ENCODE data around the gene B4GALT7. TPM values are rescaled to one million over a fixed set of nuclear protein-coding genes. Genes with fewer than 3 reads are reported as not detected.

Gene B4GALT7
- total RNA-seq, 3 donors from 2014 or later: 35.5 to 40.5 (median 37.0) TPM

DNA sequence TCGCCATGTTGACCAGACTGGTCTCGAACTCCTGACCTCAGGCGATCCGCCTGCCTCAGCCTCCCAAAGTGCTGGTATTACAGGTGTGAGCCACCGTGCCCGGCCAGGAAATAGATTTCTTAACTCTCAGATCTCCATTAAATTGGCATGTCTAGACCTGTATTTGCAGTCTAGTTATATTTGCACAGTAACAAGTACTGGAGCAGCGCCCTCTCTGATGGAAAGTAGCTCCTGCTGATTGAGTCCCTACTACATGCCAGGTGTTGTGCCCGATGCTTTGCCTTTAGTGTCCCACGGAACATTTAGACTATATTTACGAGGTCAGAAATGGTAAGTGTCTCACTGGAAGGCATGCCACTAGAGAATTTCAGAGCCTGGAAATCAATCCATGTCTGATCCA is 23.8 kb upstream of the B4GALT7 start:
- DNase-seq (no peak), ATAC-seq (no peak)
- Mint-ChIP-seq H3K4me3 (no peak overlapping the region), H3K9me3 (no peaks in the 10 kb centered on the region), H3K4me1 (ENCODE audit: low read depth) (no peaks in the 10 kb centered on the region), H3K27me3 (ENCODE audit: low read depth) (peaks cover 3% of the 10 kb centered on the region), H3K36me3 (ENCODE audit: insufficient read depth) (no peaks in the 10 kb centered on the region)

DNA sequence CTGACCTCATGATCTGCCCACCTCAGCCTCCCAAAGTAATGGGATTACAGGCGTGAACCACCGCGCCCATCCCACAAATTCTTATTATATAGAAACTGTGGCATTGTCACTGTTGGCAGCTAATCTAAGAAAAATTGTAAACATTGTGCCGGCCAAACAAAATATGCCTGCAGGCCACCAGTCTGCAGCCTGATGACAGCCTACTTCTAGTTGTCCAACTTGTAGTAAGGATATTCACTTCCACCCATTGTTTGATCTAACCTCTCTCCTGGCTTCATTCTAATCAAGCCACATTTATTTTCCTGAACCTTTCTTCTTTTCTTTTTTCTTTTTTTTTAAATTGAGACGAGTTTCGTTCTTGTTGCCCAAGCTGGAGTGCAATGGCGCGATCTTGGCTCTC is 21.6 kb upstream of the B4GALT7 start:
- no peak for DNase-seq
- no peaks in the 10 kb centered on the region for H3K36me3 Mint-ChIP-seq (ENCODE audit: insufficient read depth)
- no peak for ATAC-seq
- peaks cover 3% of the 10 kb centered on the region for H3K27me3 Mint-ChIP-seq (ENCODE audit: low read depth)
- no peaks in the 10 kb centered on the region for H3K9me3 Mint-ChIP-seq
- no peak overlapping the region for H3K4me3 Mint-ChIP-seq
- no peaks in the 10 kb centered on the region for H3K4me1 Mint-ChIP-seq (ENCODE audit: low read depth)

- Mint-ChIP-seq H3K4me3 (no peak overlapping the region), H3K27me3 (ENCODE audit: low read depth) (peaks cover 31% of the 10 kb centered on the region), H3K4me1 (ENCODE audit: low read depth) (peaks cover 10% of the 10 kb centered on the region), H3K36me3 (ENCODE audit: insufficient read depth) (peaks cover 5% of the 10 kb centered on the region), H3K9me3 (no peaks in the 10 kb centered on the region)
- ATAC-seq: peak in 1 of 2 donors; percentile 15
- no peak for DNase-seq
These were observed 11.5 kb upstream of the B4GALT7 start for GRCh38 chr5:177588413-177588909.

DNA sequence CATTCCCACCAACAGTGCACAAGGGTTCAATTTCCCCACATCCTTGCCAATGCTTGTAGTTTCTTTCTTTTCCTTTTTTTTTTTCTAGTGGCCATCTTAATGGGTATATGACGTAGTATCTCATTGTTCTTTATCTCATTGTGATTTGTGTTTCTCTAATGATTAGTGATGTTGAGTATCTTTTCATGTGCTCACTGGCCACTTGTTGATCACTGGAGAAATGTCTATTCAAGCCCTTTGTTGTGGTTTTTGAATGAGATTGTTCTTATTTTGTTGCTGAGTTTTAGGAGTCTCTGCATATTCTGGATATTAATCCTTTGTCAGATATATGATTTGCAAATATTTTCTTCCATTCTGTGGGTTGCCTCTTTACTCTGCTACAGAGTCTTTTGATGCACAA is 9.5 kb upstream of the B4GALT7 start:
- Mint-ChIP-seq H3K4me1 (ENCODE audit: low read depth) (peaks cover 16% of the 10 kb centered on the region), H3K36me3 (ENCODE audit: insufficient read depth) (peaks cover 18% of the 10 kb centered on the region), H3K4me3 (no peak overlapping the region), H3K27me3 (ENCODE audit: low read depth) (peaks cover 22% of the 10 kb centered on the region), H3K9me3 (no peaks in the 10 kb centered on the region)
- no peak for ATAC-seq
- no peak for DNase-seq

DNA sequence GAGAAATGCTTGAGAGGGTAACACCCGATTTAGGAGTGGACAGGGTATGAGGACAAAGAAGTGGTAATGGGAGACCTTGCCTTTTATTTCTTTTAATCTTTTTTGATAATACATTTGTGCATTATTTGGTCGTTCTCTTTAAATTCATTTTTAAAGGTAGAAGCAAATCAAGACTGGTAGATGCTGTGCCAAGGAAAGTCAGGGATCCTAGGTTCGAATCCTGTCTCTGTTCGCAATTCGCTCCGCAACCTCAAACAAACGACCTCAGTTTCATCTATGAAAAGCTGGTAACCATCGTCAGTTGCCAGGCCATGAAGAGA is 8.3 kb upstream of the B4GALT7 start:
- H3K36me3 Mint-ChIP-seq (ENCODE audit: insufficient read depth): peaks cover 24% of the 10 kb centered on the region
- no peaks in the 10 kb centered on the region for H3K9me3 Mint-ChIP-seq
- no peak for DNase-seq
- H3K4me1 Mint-ChIP-seq (ENCODE audit: low read depth): peaks cover 16% of the 10 kb centered on the region
- peaks cover 18% of the 10 kb centered on the region for H3K27me3 Mint-ChIP-seq (ENCODE audit: low read depth)
- no peak for ATAC-seq
- peak overlapping the region; percentile 100 for H3K4me3 Mint-ChIP-seq

DNA sequence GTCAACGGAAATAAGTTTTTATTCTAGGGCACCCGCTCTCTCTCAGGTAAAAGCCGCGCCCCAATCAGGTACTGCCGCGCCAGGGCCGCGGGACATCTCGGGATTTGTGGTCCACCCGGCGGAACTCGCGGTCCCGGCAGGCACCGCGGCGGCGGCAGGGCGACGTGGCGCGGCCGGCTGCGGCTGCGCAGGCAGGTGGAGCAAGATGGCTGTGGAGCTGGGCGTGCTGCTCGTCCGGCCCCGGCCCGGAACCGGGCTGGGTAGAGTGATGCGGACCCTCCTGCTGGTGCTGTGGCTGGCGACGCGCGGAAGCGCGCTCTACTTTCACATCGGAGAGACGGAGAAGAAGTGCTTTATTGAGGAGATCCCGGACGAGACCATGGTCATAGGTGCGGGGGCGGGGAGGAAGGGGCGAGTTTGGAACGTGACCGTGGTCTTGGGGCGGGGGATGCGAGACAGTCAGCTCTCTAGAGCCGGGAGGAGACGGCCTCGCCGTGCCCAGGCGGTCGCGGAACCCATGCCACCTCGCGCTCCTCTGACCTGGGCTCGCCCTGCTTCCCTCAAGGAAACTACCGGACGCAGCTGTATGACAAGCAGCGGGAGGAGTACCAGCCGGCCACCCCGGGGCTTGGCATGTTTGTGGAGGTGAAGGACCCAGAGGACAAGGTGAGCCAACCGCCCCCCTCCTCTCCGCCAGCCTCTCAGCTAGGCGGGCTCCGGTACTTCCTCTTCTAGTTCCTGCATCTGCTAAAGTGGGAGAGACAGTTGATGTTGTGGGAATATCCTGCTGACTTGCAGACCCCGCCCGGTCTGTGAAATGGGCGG is 7.7 kb upstream of the B4GALT7 start, which contains the start of gene TMED9:
Gene TMED9, plus strand, starts transcription at position 194 of the 825 bp plus-strand sequence. Its CDS starts 12 bp downstream, at position 206.
- Mint-ChIP-seq H3K4me1 (ENCODE audit: low read depth) (peaks cover 16% of the 10 kb centered on the region), H3K4me3 (peak within 1 kb of the TSS; percentile 100), H3K27me3 (ENCODE audit: low read depth) (peaks cover 18% of the 10 kb centered on the region), H3K9me3 (no peaks in the 10 kb centered on the region), H3K36me3 (ENCODE audit: insufficient read depth) (peaks cover 26% of the 10 kb centered on the region)
- ATAC-seq (peak; percentile 98), DNase-seq (peak; percentile 85)

DNA sequence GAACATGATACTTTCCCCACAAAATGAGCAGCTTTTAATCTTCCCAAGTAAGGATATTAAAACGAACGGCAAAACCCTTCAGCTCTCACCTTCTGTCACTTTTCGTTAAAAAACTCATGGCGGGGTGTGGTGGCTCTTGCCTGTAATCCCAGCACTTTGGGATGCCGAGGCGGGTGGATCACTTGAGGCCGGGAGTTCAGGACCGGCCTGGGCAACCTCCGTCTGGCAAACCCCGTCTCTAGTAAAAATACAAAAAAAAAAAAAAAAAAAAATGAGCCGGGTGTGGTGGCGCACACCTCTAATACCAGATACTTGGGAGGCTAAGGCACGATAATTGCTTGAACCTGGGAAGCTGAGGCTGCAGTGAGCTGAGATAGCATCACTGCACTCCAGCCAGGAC is 7.0 kb upstream of the B4GALT7 start:
- peak overlapping the region; percentile 100 for H3K4me3 Mint-ChIP-seq
- ATAC-seq (no peak), DNase-seq (no peak)
- peaks cover 19% of the 10 kb centered on the region for H3K4me1 Mint-ChIP-seq (ENCODE audit: low read depth)
- peaks cover 18% of the 10 kb centered on the region for H3K27me3 Mint-ChIP-seq (ENCODE audit: low read depth)
- H3K36me3 Mint-ChIP-seq (ENCODE audit: insufficient read depth): peaks cover 28% of the 10 kb centered on the region
- no peaks in the 10 kb centered on the region for H3K9me3 Mint-ChIP-seq

DNA sequence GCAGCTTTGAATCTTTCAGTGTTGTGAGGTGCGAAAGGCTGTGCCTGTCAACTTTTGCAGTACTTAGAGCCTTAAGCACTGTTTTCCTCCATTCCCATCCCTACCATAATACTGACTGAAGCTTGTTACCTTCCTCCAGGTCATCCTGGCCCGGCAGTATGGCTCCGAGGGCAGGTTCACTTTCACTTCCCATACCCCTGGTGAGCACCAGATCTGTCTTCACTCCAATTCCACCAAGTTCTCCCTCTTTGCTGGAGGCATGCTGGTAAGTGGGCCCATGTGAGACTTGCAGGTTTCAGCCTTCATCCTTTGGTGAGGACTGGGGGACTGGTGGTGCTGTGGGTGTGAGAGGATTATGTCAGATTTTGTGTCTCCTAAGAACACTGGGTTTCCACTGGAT is 6.4 kb upstream of the B4GALT7 start:
- H3K4me3 Mint-ChIP-seq: peak overlapping the region; percentile 100

DNA sequence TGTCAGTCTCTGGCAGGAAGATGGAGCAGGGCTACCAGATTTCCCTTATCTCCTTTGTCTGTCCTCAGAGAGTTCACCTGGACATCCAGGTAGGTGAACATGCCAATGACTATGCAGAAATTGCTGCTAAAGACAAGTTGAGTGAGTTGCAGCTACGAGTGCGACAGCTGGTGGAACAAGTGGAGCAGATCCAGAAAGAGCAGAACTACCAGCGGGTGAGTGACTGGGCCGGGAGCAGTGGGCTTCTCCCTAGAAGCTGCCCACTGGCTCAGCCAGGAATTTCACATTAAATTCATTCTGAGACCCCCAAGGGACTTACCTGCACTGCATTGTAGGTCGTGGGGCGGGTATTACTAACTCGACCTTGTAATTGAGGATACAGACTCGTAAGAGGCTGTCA is 5.9 kb upstream of the B4GALT7 start:
- H3K36me3 Mint-ChIP-seq (ENCODE audit: insufficient read depth): peaks cover 28% of the 10 kb centered on the region
- DNase-seq (no peak), ATAC-seq (no peak)
- H3K9me3 Mint-ChIP-seq: no peaks in the 10 kb centered on the region
- peaks cover 26% of the 10 kb centered on the region for H3K4me1 Mint-ChIP-seq (ENCODE audit: low read depth)
- peaks cover 13% of the 10 kb centered on the region for H3K27me3 Mint-ChIP-seq (ENCODE audit: low read depth)
- peak overlapping the region; percentile 24 for H3K4me3 Mint-ChIP-seq

More for the DNA sequence above, 6.4 kb upstream of the B4GALT7 start:
- ATAC-seq (no peak), DNase-seq (no peak)
- Mint-ChIP-seq H3K4me1 (ENCODE audit: low read depth) (peaks cover 22% of the 10 kb centered on the region), H3K36me3 (ENCODE audit: insufficient read depth) (peaks cover 28% of the 10 kb centered on the region), H3K9me3 (no peaks in the 10 kb centered on the region), H3K27me3 (ENCODE audit: low read depth) (peaks cover 16% of the 10 kb centered on the region)

DNA sequence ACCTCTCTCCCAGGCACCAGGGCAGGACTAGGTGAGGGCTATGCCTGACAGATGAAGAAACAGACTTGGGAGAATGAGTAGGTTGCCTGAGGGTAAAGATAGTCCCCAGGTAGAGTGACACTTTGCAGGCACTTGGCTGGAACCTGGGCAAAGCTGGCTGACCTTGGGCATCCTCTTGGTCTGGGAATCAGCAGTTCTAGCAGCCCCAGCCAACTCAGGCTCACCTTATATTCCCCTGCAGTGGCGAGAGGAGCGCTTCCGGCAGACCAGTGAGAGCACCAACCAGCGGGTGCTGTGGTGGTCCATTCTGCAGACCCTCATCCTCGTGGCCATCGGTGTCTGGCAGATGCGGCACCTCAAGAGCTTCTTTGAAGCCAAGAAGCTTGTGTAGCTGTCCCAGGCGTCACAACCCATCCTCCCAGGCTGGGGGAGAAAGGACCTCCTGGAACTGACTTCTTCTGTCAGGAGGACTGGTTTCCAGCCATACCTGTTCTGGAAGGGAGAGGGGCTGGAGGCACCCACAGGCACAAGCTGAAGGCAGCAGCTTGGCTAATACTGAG is 4.8 kb upstream of the B4GALT7 start:
- H3K27me3 Mint-ChIP-seq (ENCODE audit: low read depth): peaks cover 8% of the 10 kb centered on the region
- peaks cover 29% of the 10 kb centered on the region for H3K4me1 Mint-ChIP-seq (ENCODE audit: low read depth)
- DNase-seq: no peak
- H3K4me3 Mint-ChIP-seq: no peak overlapping the region
- H3K36me3 Mint-ChIP-seq (ENCODE audit: insufficient read depth): peaks cover 28% of the 10 kb centered on the region
- no peaks in the 10 kb centered on the region for H3K9me3 Mint-ChIP-seq
- ATAC-seq: no peak

- Mint-ChIP-seq H3K36me3 (ENCODE audit: insufficient read depth) (peaks cover 28% of the 10 kb centered on the region), H3K4me3 (no peak overlapping the region), H3K9me3 (no peaks in the 10 kb centered on the region), H3K27me3 (ENCODE audit: low read depth) (no peaks in the 10 kb centered on the region), H3K4me1 (ENCODE audit: low read depth) (peaks cover 37% of the 10 kb centered on the region)
- DNase-seq: no peak
- no peak for ATAC-seq
These were observed 3.7 kb upstream of the B4GALT7 start for GRCh38 chr5:177595991-177596774.

DNA sequence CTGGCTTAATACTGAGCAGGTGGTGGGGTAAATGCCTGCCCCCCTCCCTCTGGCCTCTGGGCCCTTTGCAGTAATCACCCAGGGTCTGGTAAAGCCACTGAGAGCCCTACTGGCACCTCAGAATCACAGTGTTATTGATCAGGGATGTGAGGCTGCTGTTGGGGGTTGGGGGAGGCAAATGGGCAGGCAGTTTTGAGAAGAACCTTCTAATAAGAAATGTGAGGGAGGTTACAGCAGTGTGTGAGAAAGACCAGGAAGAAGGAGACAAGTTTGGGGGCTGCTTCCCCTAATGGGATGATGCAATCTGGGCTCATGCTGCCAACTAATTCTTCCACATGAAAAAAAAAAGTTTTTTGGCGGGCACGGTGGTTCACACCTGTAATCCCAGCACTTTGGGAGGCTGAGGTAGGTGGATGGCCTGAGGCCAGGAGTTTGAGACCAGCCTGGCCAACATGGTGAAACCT is 3.1 kb upstream of the B4GALT7 start:
- H3K4me3 Mint-ChIP-seq: no peak overlapping the region
- H3K27me3 Mint-ChIP-seq (ENCODE audit: low read depth): no peaks in the 10 kb centered on the region
- peaks cover 28% of the 10 kb centered on the region for H3K36me3 Mint-ChIP-seq (ENCODE audit: insufficient read depth)
- no peak for ATAC-seq
- peaks cover 38% of the 10 kb centered on the region for H3K4me1 Mint-ChIP-seq (ENCODE audit: low read depth)
- H3K9me3 Mint-ChIP-seq: no peaks in the 10 kb centered on the region
- DNase-seq: no peak

GRCh38 chr5:177598477-177598876 is 1.5 kb upstream of the B4GALT7 start:
- H3K27me3 Mint-ChIP-seq (ENCODE audit: low read depth): no peaks in the 10 kb centered on the region
- H3K36me3 Mint-ChIP-seq (ENCODE audit: insufficient read depth): peaks cover 26% of the 10 kb centered on the region
- peak overlapping the region; percentile 61 for H3K4me3 Mint-ChIP-seq
- ATAC-seq (no peak), DNase-seq (no peak)
- H3K9me3 Mint-ChIP-seq: no peaks in the 10 kb centered on the region
- peaks cover 35% of the 10 kb centered on the region for H3K4me1 Mint-ChIP-seq (ENCODE audit: low read depth)

DNA sequence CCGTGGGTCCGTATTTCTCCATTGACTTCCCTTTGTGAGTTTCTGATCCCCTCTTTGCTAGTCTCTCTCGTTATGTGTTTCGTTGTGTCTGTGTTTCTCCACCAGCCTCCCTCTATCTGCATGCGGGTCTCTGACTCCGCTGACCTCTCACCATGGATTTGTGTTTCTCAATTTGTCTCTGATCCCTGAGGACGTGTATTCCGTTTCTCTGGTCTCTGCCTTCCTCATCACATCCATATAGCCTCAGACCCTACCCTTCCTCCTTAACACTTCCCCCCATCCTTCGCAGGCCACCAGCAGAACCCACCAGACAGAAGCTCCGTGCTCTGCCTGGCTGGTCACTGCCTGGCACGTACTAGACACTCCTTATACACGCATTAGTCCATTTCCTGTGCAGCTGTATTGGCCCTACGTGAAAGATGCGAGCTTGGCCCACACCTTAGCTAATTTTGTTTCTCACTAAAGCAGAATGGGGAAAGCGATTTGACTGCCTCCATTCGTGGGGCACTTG is 631 bp downstream of the B4GALT7 start:
- Mint-ChIP-seq H3K4me3 (peak overlapping the region; percentile 89), H3K9me3 (no peaks in the 10 kb centered on the region), H3K4me1 (ENCODE audit: low read depth) (peaks cover 33% of the 10 kb centered on the region), H3K27me3 (ENCODE audit: low read depth) (no peaks in the 10 kb centered on the region), H3K36me3 (ENCODE audit: insufficient read depth) (peaks cover 13% of the 10 kb centered on the region)
- no peak for ATAC-seq
- DNase-seq: no peak
